Duodenal mucosa (tissue), 2 donors: ENCODE data around the gene SUPT3H.
"Not testable (repeated sequence)": the region's sequence is repeated elsewhere in the genome, so short reads cannot be mapped to it uniquely, and the experiment has no call there.

Source experiments
- H3K27ac ChIP-seq: one replicate; pipeline ENCODE4 v1.7.0; 2013; ENCODE audit warnings: low read depth, low read length
- H3K27me3 ChIP-seq, 2 donors: one replicate each; pipeline ENCODE4 v1.7.0; 2013; ENCODE audit warnings: low read length in 2 of 2, control low read depth in 1 of 2; ENCODE audit not compliant: insufficient read depth in 2 of 2, control insufficient read depth in 1 of 2
- H3K36me3 ChIP-seq, 2 donors: one replicate each; pipeline ENCODE4 v1.7.0; 2013; ENCODE audit warnings: low read length in 2 of 2, control low read depth in 1 of 2; ENCODE audit not compliant: insufficient read depth in 2 of 2, control insufficient read depth in 1 of 2
- H3K4me1 ChIP-seq, 2 donors: one replicate each; pipeline ENCODE4 v1.7.0; 2013; ENCODE audit warnings: low read length in 2 of 2, control low read depth in 1 of 2; ENCODE audit not compliant: insufficient read depth in 2 of 2, control insufficient read depth in 1 of 2
- H3K4me3 ChIP-seq, 2 donors: one replicate each; pipeline ENCODE4 v1.7.0; 2013; ENCODE audit warnings: low read length in 2 of 2, low read depth in 1 of 2
- H3K9ac ChIP-seq, 2 donors: one replicate each; pipeline ENCODE4 v1.7.0; 2013; ENCODE audit warnings: low read length in 2 of 2, low read depth in 1 of 2
- H3K9me3 ChIP-seq, 2 donors: one replicate each; pipeline ENCODE4 v1.7.0; 2013; ENCODE audit warnings: low read length in 2 of 2, control low read depth in 1 of 2; ENCODE audit not compliant: control insufficient read depth in 1 of 2

SUPT3H gene

DNA sequence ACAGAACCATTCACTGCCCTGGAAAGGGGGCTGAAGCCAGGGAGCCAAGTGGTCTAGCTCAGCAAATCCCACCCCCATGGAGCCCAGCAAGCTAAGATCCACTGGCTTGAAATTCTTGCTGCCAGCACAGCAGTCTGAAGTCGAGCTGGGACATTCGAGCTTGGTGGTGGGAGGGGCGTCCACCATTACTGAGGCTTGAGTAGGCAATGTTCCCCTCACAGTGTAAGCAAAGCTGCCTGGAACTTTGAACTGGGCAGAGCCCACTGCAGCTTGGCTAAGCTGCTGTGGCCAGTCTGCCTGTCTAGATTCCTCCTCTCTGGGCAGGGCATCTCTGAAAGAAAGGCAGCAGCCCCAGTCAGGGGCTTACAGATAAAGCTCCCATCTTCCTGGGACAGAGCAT lies 498.7 kb downstream of the SUPT3H start:
- H3K9me3 ChIP-seq, H3K27me3 ChIP-seq, H3K4me3 ChIP-seq, H3K9ac ChIP-seq, H3K4me1 ChIP-seq, H3K27ac ChIP-seq, H3K36me3 ChIP-seq: not testable (repeated sequence)

DNA sequence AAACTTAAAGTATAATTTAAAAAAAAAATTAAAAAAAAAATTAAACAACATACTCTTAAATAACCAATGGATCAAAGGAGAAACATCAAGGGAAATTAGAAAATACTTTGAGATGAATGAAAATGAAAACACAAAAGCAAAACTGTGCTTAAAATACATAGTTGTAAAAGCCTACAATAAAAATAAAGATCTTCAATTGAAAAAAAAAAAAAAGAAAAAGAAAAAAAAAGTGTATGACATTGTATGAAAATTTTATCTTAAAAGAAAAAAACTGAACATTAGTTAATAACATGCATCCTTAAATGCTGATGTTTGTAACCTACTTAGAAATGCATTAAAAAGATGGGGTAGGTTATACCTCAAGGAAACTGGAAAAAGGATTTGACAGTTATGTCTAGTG lies 501.1 kb downstream of the SUPT3H start:
- H3K36me3 ChIP-seq, H3K27ac ChIP-seq, H3K4me1 ChIP-seq, H3K9ac ChIP-seq, H3K4me3 ChIP-seq, H3K27me3 ChIP-seq, H3K9me3 ChIP-seq: not testable (repeated sequence)

GRCh38 chr6:44869321-44869897 lies 508.3 kb downstream of the SUPT3H start:
- Histone ChIP-seq H3K27me3 (no peaks in the 10 kb centered on the region), H3K9me3 (peaks cover 0 to 4% of the 10 kb centered on the region in 2 donors), H3K4me3 (no peak overlapping the region), H3K9ac (no peak overlapping the region), H3K27ac (no peak overlapping the region), H3K36me3 (no peaks in the 10 kb centered on the region), H3K4me1 (no peaks in the 10 kb centered on the region)

DNA sequence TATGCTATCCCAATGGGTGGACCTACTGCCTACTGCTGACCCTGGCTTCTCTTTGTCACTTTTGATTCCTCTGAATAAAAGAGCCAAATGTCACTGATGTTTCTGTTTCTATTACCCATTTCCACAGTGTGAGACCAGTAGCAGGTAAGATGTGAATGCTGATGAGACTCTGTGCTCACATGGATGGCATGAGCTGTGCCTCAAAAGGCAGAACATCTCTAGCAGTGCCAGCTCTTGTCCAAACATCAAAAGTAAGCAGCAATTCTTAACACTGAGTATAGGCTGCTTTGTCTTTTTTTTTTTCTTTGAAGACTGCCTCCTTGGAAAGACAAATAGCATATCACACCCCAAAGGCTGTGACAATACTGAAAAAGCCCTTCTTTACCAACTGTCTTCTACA lies 508.8 kb downstream of the SUPT3H start:
- no peak overlapping the region for H3K27ac ChIP-seq
- H3K36me3 ChIP-seq = no peaks in the 10 kb centered on the region
- no peak overlapping the region for H3K9ac ChIP-seq
- peaks cover 0 to 4% of the 10 kb centered on the region in 2 donors for H3K9me3 ChIP-seq
- no peak overlapping the region for H3K4me3 ChIP-seq
- H3K4me1 ChIP-seq = no peaks in the 10 kb centered on the region
- no peaks in the 10 kb centered on the region for H3K27me3 ChIP-seq

DNA sequence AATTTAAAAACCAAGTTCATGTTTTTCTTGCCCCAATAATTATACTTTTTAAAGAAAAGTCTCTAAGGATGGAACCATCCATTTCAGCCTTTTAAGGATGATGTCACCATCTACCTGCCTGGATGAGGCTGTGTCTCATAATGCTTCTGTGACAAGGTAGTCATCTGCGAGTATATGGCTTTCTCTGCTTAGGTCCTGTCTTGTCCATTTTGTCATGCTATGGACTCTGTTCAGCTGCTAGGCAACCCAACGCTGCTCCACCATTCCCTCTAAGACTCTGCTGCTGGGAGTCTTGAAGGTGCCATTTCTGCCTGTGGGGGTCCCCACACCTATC lies 509.4 kb downstream of the SUPT3H start:
- H3K9ac ChIP-seq = no peak overlapping the region
- H3K27ac ChIP-seq = no peak overlapping the region
- H3K36me3 ChIP-seq = no peaks in the 10 kb centered on the region
- H3K9me3 ChIP-seq = peaks cover 0 to 4% of the 10 kb centered on the region in 2 donors
- H3K27me3 ChIP-seq = no peaks in the 10 kb centered on the region
- no peaks in the 10 kb centered on the region for H3K4me1 ChIP-seq
- no peak overlapping the region for H3K4me3 ChIP-seq

GRCh38 chr6:44867571-44868334 lies 510.0 kb downstream of the SUPT3H start:
- peaks cover 0 to 4% of the 10 kb centered on the region in 2 donors for H3K9me3 ChIP-seq
- no peak overlapping the region for H3K9ac ChIP-seq
- H3K27ac ChIP-seq = no peak overlapping the region
- H3K4me3 ChIP-seq = no peak overlapping the region
- no peaks in the 10 kb centered on the region for H3K36me3 ChIP-seq
- no peaks in the 10 kb centered on the region for H3K27me3 ChIP-seq
- H3K4me1 ChIP-seq = peaks cover 0 to 3% of the 10 kb centered on the region in 2 donors

- H3K27me3 ChIP-seq, H3K4me3 ChIP-seq, H3K9me3 ChIP-seq, H3K27ac ChIP-seq, H3K4me1 ChIP-seq, H3K36me3 ChIP-seq, H3K9ac ChIP-seq: not testable (repeated sequence)
These were observed 512.5 kb downstream of the SUPT3H start for GRCh38 chr6:44865184-44865583.

DNA sequence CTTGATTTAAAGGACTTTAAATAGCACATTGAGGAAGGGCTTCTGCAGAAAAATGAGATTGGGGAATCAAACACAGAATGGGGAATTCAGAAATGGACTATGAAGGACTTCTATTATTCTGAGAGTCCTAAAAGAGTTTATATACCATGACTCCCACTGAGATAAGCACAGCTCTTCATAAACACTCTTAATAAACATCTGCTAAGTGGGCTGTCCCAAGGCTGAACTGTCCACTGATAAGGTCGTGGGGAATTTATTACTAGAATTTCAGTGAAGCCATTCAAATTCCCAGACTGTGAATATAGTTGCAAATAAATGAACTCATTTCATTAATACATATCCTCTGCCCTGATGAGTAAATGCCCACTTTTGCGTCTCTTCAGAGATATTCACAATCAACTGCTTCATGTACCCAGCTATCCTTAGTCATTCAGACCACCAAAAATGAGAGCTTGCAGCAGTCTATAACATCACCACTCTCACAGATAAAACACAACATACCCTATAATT lies 517.8 kb downstream of the SUPT3H start:
- H3K36me3 ChIP-seq = no peaks in the 10 kb centered on the region
- H3K4me1 ChIP-seq = peaks cover 0 to 18% of the 10 kb centered on the region in 2 donors
- no peak overlapping the region for H3K4me3 ChIP-seq
- no peaks in the 10 kb centered on the region for H3K9me3 ChIP-seq
- H3K27me3 ChIP-seq = no peaks in the 10 kb centered on the region
- no peak overlapping the region for H3K27ac ChIP-seq
- H3K9ac ChIP-seq = no peak overlapping the region

GRCh38 chr6:44858998-44859397 lies 518.7 kb downstream of the SUPT3H start:
- Histone ChIP-seq H3K4me1 (peaks cover 0 to 18% of the 10 kb centered on the region in 2 donors), H3K27me3 (no peaks in the 10 kb centered on the region), H3K4me3 (no peak overlapping the region), H3K9ac (no peak overlapping the region), H3K9me3 (no peaks in the 10 kb centered on the region), H3K27ac (no peak overlapping the region), H3K36me3 (no peaks in the 10 kb centered on the region)

DNA sequence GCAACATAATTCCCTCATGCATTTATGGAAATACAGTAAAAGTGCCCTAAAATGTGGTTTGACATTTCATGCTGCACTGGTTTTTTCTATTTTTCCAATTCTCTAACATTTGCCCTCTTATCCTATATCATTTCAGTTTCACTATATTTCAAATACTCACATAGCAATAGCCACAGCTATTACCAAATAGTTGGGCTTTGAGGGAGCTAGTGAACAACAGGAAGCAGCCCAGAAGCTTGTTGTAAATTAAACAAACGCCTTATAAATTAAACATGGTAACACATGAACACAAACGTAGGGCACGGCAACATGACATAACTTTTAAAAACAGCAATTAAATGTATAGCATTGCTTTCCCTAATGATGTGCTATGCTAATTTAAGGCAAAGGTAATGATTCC lies 521.3 kb downstream of the SUPT3H start:
- no peaks in the 10 kb centered on the region for H3K9me3 ChIP-seq
- no peaks in the 10 kb centered on the region for H3K36me3 ChIP-seq
- H3K27me3 ChIP-seq = no peaks in the 10 kb centered on the region
- H3K27ac ChIP-seq = no peak overlapping the region
- H3K4me1 ChIP-seq = peaks cover 0 to 15% of the 10 kb centered on the region in 2 donors
- H3K9ac ChIP-seq = no peak overlapping the region
- H3K4me3 ChIP-seq = no peak overlapping the region
